ENCODE measurements around the gene RCBTB1. TPM values are rescaled to one million over a fixed set of nuclear protein-coding genes. Genes with fewer than 3 reads are reported as not detected.

The RCBTB1 gene
- total RNA-seq, 1 experiment from 2014 or later, result 26.1 TPM

DNA sequence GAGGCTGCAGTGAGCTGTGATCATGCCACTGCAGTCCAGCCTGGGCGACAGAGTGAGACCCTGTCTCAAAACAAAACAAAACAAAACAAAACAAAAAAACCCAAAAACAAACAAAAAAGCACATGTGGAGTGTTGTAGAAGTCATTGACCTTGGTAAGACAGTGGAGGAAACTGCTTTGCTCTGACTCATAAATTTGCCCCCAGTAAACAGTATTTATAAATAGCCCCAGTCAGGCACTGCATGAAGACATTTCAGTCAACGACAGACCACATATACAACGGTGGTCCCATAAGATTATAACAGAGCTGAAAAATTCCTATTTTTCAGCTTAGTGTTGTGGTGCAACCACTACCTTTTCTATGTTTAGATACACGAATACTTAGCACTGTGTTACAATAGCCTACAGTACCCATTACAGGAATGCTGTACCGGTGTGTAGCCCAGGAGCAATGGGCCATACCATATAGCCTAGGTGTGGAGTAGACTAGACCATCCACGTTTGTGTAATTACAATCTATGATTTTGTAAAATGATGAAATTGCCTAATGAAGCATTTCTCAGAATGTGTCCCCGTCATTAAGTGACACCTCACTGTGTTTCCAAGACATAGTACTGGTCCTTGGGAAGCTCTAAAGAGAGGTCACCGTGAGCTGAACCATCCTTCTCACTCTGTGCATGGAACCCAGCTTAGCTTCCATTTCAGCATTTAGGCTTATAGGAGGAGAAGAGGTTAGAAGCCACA, 44.0 kb upstream of the RCBTB1 start:
- Histone ChIP-seq H3K79me1 (ENCODE audit: insufficient read depth, low read depth, low read length, poor library complexity, severe bottlenecking) (no peaks in the 10 kb centered on the region), H3K9ac (ENCODE audit: extremely low read depth, insufficient read length, low read length) (no peak overlapping the region), H4K20me1 (ENCODE audit: control insufficient read depth, insufficient read depth, insufficient read length) (no peaks in the 10 kb centered on the region), H2BK20ac (ENCODE audit: low read depth, low read length, poor library complexity, severe bottlenecking) (no peak overlapping the region), H2BK5ac (ENCODE audit: insufficient read length, low read length) (no peak overlapping the region), H3K27me3 (ENCODE audit: insufficient read depth, low read length) (no peaks in the 10 kb centered on the region), H3K14ac (ENCODE audit: insufficient read depth, low read length) (no peak overlapping the region), H2BK12ac (ENCODE audit: insufficient read length, low read depth, low read length) (no peak overlapping the region), H2AK5ac (ENCODE audit: insufficient read length, low read length) (no peak overlapping the region), H3K56ac (ENCODE audit: insufficient read length, low read depth, low read length) (no peak overlapping the region), H3K18ac (ENCODE audit: insufficient read length, low read depth, low read length) (no peak overlapping the region), H3T11ph (ENCODE audit: low read length) (no peak overlapping the region), H3K9me3 (ENCODE audit: control insufficient read depth, low read depth, low read length) (no peaks in the 10 kb centered on the region), H4K5ac (ENCODE audit: insufficient read length, low read depth, low read length) (no peak overlapping the region), H3K23ac (ENCODE audit: insufficient read length, low read depth, low read length) (no peak overlapping the region), H3K79me2 (ENCODE audit: insufficient read depth, low read length) (no peaks in the 10 kb centered on the region), H3K4ac (ENCODE audit: low read depth, low read length) (no peak overlapping the region), H3K27ac (ENCODE audit: insufficient read length, low read depth, low read length) (no peak overlapping the region), H3K4me2 (ENCODE audit: insufficient read depth, insufficient read length, low read length) (no peak overlapping the region), H3K4me1 (ENCODE audit: insufficient read depth, low read length) (no peaks in the 10 kb centered on the region), H3K23me2 (ENCODE audit: insufficient read length, low read depth, low read length, poor library complexity, severe bottlenecking) (no peaks in the 10 kb centered on the region), H2AFZ (ENCODE audit: low read length) (no peak overlapping the region), H2BK15ac (ENCODE audit: low read depth, low read length) (no peak overlapping the region), H4K91ac (ENCODE audit: insufficient read length, low read depth, low read length) (no peak overlapping the region), H2BK120ac (ENCODE audit: low read depth, low read length, poor library complexity, severe bottlenecking) (no peak overlapping the region), H4K8ac (replicated peaks; ENCODE audit: insufficient read length, low read depth, low read length) (no peak overlapping the region)
- no peak for DNase-seq
- TF ChIP-seq, protein P1, sequence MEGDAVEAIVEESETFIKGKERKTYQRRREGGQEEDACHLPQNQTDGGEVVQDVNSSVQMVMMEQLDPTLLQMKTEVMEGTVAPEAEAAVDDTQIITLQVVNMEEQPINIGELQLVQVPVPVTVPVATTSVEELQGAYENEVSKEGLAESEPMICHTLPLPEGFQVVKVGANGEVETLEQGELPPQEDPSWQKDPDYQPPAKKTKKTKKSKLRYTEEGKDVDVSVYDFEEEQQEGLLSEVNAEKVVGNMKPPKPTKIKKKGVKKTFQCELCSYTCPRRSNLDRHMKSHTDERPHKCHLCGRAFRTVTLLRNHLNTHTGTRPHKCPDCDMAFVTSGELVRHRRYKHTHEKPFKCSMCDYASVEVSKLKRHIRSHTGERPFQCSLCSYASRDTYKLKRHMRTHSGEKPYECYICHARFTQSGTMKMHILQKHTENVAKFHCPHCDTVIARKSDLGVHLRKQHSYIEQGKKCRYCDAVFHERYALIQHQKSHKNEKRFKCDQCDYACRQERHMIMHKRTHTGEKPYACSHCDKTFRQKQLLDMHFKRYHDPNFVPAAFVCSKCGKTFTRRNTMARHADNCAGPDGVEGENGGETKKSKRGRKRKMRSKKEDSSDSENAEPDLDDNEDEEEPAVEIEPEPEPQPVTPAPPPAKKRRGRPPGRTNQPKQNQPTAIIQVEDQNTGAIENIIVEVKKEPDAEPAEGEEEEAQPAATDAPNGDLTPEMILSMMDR (conservative IDR thresholded peaks at IDR 0.05), result no peak
- H3K27me3 Mint-ChIP-seq (ENCODE audit: low read depth), result peaks cover 2% of the 10 kb centered on the region
- H3K9me3 Mint-ChIP-seq, result no peaks in the 10 kb centered on the region
- peaks cover 7 to 23% of the 10 kb centered on the region in 2 experiments for H3K4me1 Mint-ChIP-seq
- WGBS (ENCODE audit: extremely low coverage, insufficient read length, low lambda C conversion rate), result no CpG with 5 or more reads among the region's 8 CpGs
- H3K36me3 Mint-ChIP-seq (ENCODE audit: insufficient read depth in 1 of 3, low read depth in 3 of 3), result no peaks in the 10 kb centered on the region
- H3K4me3 Mint-ChIP-seq, result no peak overlapping the region; a peak in 1 of 5 replicates
- H3K27ac Mint-ChIP-seq, result no peak overlapping the region

Data from H9 (cell line).